CD14-positive monocyte (primary cell): ENCODE data around the gene HAUS6. TPM values are rescaled to one million over a fixed set of nuclear protein-coding genes. Genes with fewer than 3 reads are reported as not detected.

Experiments
- DNase-seq, 3 donors: peaks; one replicate each; pipeline ENCODE4 v3.0.0-alpha.2; 2011 to 2022
- H2AFZ ChIP-seq: 2 replicates; pipeline ENCODE4 v1.6.0; 2012; ENCODE audit warnings: mild to moderate bottlenecking, low read depth, low read length, inconsistent platforms; ENCODE audit not compliant: insufficient read depth, poor library complexity, severe bottlenecking
- H3K27ac ChIP-seq, 2 donors: 1 replicate in 1 of 2; 2 replicates in 1 of 2; pipeline ENCODE4 v1.5.1; 2012 to 2013; ENCODE audit warnings: low read length in 2 of 2, control low read depth in 1 of 2, inconsistent platforms in 1 of 2, low read depth in 1 of 2, mild to moderate bottlenecking in 1 of 2
- H3K27me3 ChIP-seq, 2 donors: one replicate each; pipeline versions ENCODE4 v1.6.0 to v1.6.1; 2011 to 2013; ENCODE audit warnings: low read length in 2 of 2; ENCODE audit not compliant: control insufficient read depth in 2 of 2, insufficient read depth in 2 of 2
- H3K36me3 ChIP-seq, 2 donors: replicated peaks in 1 of 2; 1 replicate in 1 of 2; 2 replicates in 1 of 2; pipeline versions ENCODE4 v1.5.1 to v1.6.1; 2012 to 2013; ENCODE audit warnings: low read length in 2 of 2, control low read depth in 1 of 2, inconsistent platforms in 1 of 2, mild to moderate bottlenecking in 1 of 2; ENCODE audit not compliant: insufficient read depth in 2 of 2, control insufficient read depth in 1 of 2
- H3K4me1 ChIP-seq, 2 donors: 1 replicate in 1 of 2; 2 replicates in 1 of 2; pipeline versions ENCODE4 v1.5.1 to v1.6.1; 2012 to 2013; ENCODE audit warnings: low read length in 2 of 2, control low read depth in 1 of 2, inconsistent platforms in 1 of 2, mild to moderate bottlenecking in 1 of 2, moderate library complexity in 1 of 2; ENCODE audit not compliant: insufficient read depth in 2 of 2, control insufficient read depth in 1 of 2
- H3K4me2 ChIP-seq: replicated peaks from 2 replicates; pipeline ENCODE3; 2012; ENCODE audit warnings: low read length, moderate library complexity, mild to moderate bottlenecking; ENCODE audit not compliant: poor library complexity, severe bottlenecking; ENCODE audit errors: extremely low read depth
- H3K4me3 ChIP-seq, 3 experiments: fragments of 200-600 bp in 1 of 3; sonication (generic) in 1 of 3; replicated peaks in 1 of 3; 1 replicate in 2 of 3; 2 replicates in 1 of 3; pipeline ENCODE4 v1.5.1; 2011 to 2013; ENCODE audit warnings: low read length in 3 of 3, mild to moderate bottlenecking in 3 of 3, control low read depth in 2 of 3, low read depth in 2 of 3, inconsistent platforms in 1 of 3, moderate library complexity in 1 of 3
- H3K79me2 ChIP-seq: 2 replicates; pipeline ENCODE4 v1.6.0; 2012; ENCODE audit warnings: mild to moderate bottlenecking, control low read depth, inconsistent platforms, low read length, moderate library complexity; ENCODE audit not compliant: insufficient read depth
- H3K9ac ChIP-seq: 2 replicates; pipeline ENCODE4 v1.6.0; 2017; ENCODE audit warnings: low read length, mild to moderate bottlenecking; ENCODE audit not compliant: insufficient read depth, poor library complexity, severe bottlenecking
- H3K9me3 ChIP-seq, 2 donors: replicated peaks in 1 of 2; 1 replicate in 1 of 2; 2 replicates in 1 of 2; pipeline versions ENCODE4 v1.5.1 to v1.6.1; 2012 to 2013; ENCODE audit warnings: low read length in 2 of 2, control low read depth in 1 of 2; ENCODE audit not compliant: control insufficient read depth in 1 of 2, insufficient read depth in 1 of 2
- H4K20me1 ChIP-seq: 2 replicates; pipeline ENCODE4 v1.6.0; 2012; ENCODE audit warnings: mild to moderate bottlenecking, low read length, control low read depth, moderate library complexity; ENCODE audit not compliant: insufficient read depth
- H3K27ac Mint-ChIP-seq, 7 donors: one replicate each; pipeline ENCODE4 v1.8.0; 2020; ENCODE audit warnings: mild to moderate bottlenecking in 7 of 7, mixed read lengths in 7 of 7, moderate library complexity in 6 of 7, inconsistent platforms in 2 of 7
- H3K27me3 Mint-ChIP-seq, 3 donors: one replicate each; pipeline ENCODE4 v1.8.0; 2021 to 2022; ENCODE audit warnings: low read depth in 3 of 3, mild to moderate bottlenecking in 3 of 3, mixed read lengths in 3 of 3, moderate library complexity in 3 of 3, inconsistent platforms in 1 of 3
- H3K36me3 Mint-ChIP-seq, 2 donors: one replicate each; pipeline ENCODE4 v1.8.0; 2020; ENCODE audit warnings: mixed read lengths in 2 of 2, inconsistent platforms in 1 of 2, mild to moderate bottlenecking in 1 of 2
- H3K4me1 Mint-ChIP-seq: one replicate; pipeline ENCODE4 v1.8.0; 2020; ENCODE audit warnings: mild to moderate bottlenecking, mixed read lengths
- H3K4me3 Mint-ChIP-seq, 2 donors: one replicate each; pipeline ENCODE4 v1.8.0; 2020; ENCODE audit warnings: mild to moderate bottlenecking in 2 of 2, mixed read lengths in 2 of 2, moderate library complexity in 1 of 2
- H3K9me3 Mint-ChIP-seq, 7 donors: one replicate each; pipeline ENCODE4 v1.8.0; 2020 to 2022; ENCODE audit warnings: mixed read lengths in 7 of 7, mild to moderate bottlenecking in 6 of 7, moderate library complexity in 6 of 7, inconsistent platforms in 2 of 7
- WGBS: methylation state at CpG from one replicate; pipeline ENCODE4 v1.1.5; 2013; ENCODE audit warnings: missing lambda C conversion rate; ENCODE audit not compliant: insufficient coverage; 5-methylcytosine and 5-hydroxymethylcytosine counted together
- intact Hi-C, 2 donors: fragments of 100-400 bp; cut with micrococcal nuclease; formaldehyde crosslinking; loops; one replicate each; pipeline versions ENCODE4 v1.15.0 to v1.15.1; 2023
- polyA plus RNA-seq, 3 donors: library from polyadenylated mRNA; depleted of rRNA in 1 of 3; unstranded in 2 of 3; stranded (reverse) in 1 of 3; fragments of 300-500 nt in 2 of 3; fragments of >200 nt in 1 of 3; fragmentation: Illumina TruSeq in 2 of 3; gene quantifications; 1 replicate in 2 of 3; 2 replicates in 1 of 3; pipeline ENCODE4 v1.2.3, GENCODE V29; 2012 to 2021
- TF ChIP-seq, protein P1 (sequence below): fragments of 200-600 bp; IDR thresholded peaks from one replicate; pipeline ENCODE4 v1.8.0; 2022; ENCODE audit warnings: antibody characterized with exemption, mild to moderate bottlenecking

Gene HAUS6
- polyA plus RNA-seq, 3 donors = 1.3 to 4.1 (median 2.3) TPM

DNA sequence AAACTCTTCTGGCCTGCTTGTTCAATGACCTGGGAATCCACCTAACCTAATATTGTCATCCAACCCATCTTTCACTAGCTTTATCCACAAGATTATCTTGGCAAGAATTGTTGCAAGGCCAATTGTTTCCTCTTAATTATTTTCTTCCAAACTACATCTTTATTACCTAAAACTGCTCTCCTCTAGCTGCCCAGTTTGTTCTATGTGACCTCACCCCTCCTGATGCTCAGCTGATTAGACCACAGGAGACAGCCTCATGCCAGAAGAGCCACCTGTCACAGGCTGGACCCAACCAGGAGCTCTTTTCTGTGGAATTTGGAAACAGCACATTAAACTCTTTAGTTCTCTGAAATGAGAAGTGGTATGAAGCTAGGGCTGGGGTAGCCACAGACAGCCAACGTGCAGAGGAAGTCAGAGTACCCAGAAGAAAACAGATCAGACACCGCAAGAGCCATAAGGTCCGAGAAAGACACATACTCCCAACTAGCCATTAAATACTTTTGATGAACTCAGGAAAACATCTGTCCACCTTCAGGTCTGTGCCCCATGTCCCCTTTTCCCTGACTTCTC, 81.7 kb downstream of the HAUS6 start:
- no CpG with 5 or more reads among the region's 3 CpGs for WGBS
- H3K4me1 Mint-ChIP-seq = peaks cover 1% of the 10 kb centered on the region
- no peak for DNase-seq

DNA sequence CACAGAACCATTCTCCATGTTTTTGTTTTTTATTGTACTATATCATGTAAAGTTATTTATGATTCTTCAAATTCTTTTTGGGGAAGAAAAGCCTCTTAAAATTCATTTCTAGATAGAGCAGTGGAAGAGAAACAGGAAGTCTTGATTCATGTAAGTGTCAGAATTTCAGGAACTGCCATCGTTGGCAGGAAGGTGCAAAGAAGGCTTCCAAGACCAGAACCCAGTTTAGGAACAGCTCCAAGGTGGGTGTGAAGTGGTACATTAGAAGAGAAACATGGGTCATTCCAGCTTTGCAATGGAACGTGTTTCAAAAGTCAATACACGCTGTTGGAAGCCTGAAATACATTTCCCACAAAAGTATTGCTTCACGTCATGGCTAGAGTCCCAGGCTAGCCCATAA, 84.5 kb downstream of the HAUS6 start:
- Mint-ChIP-seq H3K27me3 (peaks cover 0 to 3% (median 2%) of the 10 kb centered on the region in 3 donors), H3K9me3 (peaks cover 0 to 6% (median 4%) of the 10 kb centered on the region in 7 donors), H3K4me1 (peaks cover 1% of the 10 kb centered on the region), H3K27ac (peak overlapping the region in 1 of 7 donors; percentile 69), H3K4me3 (no peak overlapping the region), H3K36me3 (no peaks in the 10 kb centered on the region)
- 17% methylated on average over 3 of the region's 4 CpGs for WGBS
- Histone ChIP-seq H3K36me3 (no peaks in the 10 kb centered on the region), H3K27ac (no peak overlapping the region), H3K9ac (no peak overlapping the region), H3K79me2 (no peaks in the 10 kb centered on the region), H3K9me3 (peaks cover 0 to 6% of the 10 kb centered on the region in 2 donors), H3K4me3 (no peak overlapping the region), H3K4me2 (no peak overlapping the region), H3K4me1 (no peaks in the 10 kb centered on the region), H3K27me3 (peaks cover 0 to 3% of the 10 kb centered on the region in 2 donors), H2AFZ (no peak overlapping the region), H4K20me1 (no peaks in the 10 kb centered on the region)
- intact Hi-C loops = no loop called here
- no peak for DNase-seq
- TF ChIP-seq, protein P1, sequence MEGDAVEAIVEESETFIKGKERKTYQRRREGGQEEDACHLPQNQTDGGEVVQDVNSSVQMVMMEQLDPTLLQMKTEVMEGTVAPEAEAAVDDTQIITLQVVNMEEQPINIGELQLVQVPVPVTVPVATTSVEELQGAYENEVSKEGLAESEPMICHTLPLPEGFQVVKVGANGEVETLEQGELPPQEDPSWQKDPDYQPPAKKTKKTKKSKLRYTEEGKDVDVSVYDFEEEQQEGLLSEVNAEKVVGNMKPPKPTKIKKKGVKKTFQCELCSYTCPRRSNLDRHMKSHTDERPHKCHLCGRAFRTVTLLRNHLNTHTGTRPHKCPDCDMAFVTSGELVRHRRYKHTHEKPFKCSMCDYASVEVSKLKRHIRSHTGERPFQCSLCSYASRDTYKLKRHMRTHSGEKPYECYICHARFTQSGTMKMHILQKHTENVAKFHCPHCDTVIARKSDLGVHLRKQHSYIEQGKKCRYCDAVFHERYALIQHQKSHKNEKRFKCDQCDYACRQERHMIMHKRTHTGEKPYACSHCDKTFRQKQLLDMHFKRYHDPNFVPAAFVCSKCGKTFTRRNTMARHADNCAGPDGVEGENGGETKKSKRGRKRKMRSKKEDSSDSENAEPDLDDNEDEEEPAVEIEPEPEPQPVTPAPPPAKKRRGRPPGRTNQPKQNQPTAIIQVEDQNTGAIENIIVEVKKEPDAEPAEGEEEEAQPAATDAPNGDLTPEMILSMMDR = no peak

More for the DNA sequence above, 81.7 kb downstream of the HAUS6 start:
- H3K27ac ChIP-seq = no peak overlapping the region
- H3K27me3 ChIP-seq = peaks cover 0 to 3% of the 10 kb centered on the region in 2 donors
- no peak overlapping the region for H3K4me3 ChIP-seq
- H3K79me2 ChIP-seq = no peaks in the 10 kb centered on the region
- no peak overlapping the region for H3K4me2 ChIP-seq
- Mint-ChIP-seq H3K27ac (no peak overlapping the region), H3K4me3 (no peak overlapping the region), H3K27me3 (peaks cover 1 to 4% (median 3%) of the 10 kb centered on the region in 3 donors), H3K36me3 (no peaks in the 10 kb centered on the region), H3K9me3 (peaks cover 0 to 6% (median 4%) of the 10 kb centered on the region in 7 donors)
- H2AFZ ChIP-seq = no peak overlapping the region
- H3K9ac ChIP-seq = no peak overlapping the region
- TF ChIP-seq, protein P1 = no peak
- H3K36me3 ChIP-seq = no peaks in the 10 kb centered on the region
- peaks cover 0 to 6% of the 10 kb centered on the region in 2 donors for H3K9me3 ChIP-seq
- intact Hi-C loops = loop anchor here in 1 of 2 donors (10.0 kb wide), 1 partner anchor 766 kb away; no protein-coding TSS in a partner anchor
- no peaks in the 10 kb centered on the region for H3K4me1 ChIP-seq
- no peaks in the 10 kb centered on the region for H4K20me1 ChIP-seq
